ENCODE results near the gene NDP. TPM values are rescaled to one million over a fixed set of nuclear protein-coding genes. Genes with fewer than 3 reads are reported as not detected.

Gene NDP
- total and polyA plus RNA-seq, 10 of the 15 experiments (the other 5 are each of a cell fraction or from before 2014, with no cell fraction given), result 0.04 TPM; not detected in 9

- no peak for TF ChIP-seq E2F8 (IDR thresholded peaks at IDR 0.05; ENCODE audit: low read depth, partially characterized antibody)
- TF ChIP-seq DPF2 (IDR thresholded peaks at IDR 0.05), result no peak
- no peak for TF ChIP-seq FOXK2 (IDR thresholded peaks at IDR 0.05)
- TF ChIP-seq REST (IDR thresholded peaks at IDR 0.05; ENCODE audit: low read depth, low read length), result no peak
- TF ChIP-seq NKRF (conservative IDR thresholded peaks at IDR 0.05), result no peak
- TF ChIP-seq MYB (IDR thresholded peaks at IDR 0.05; ENCODE audit: borderline replicate concordance, low read depth, low read length), result no peak
Measured at GRCh38 chrX:43968359-43968781, 4.8 kb downstream of the NDP start (continued).

Measured in GM12878 (cell line).